GM19452 (cell line): Measurements from ENCODE around the gene ISCU.
A peak's percentile ranks its signal among the peaks of the same experiment; 100 is the strongest.
"Not testable (repeated sequence)": the region's sequence is repeated elsewhere in the genome, so short reads cannot be mapped to it uniquely, and the experiment has no call there.

Experiments
- ATAC-seq: cut with Tn5 transposase; IDR thresholded peaks from one replicate; pipeline ENCODE4 v1.9.1; 2021; ENCODE audit not compliant: unreplicated experiment

Gene ISCU

GRCh38 chr12:108542320-108542719, 20.1 kb upstream of the ISCU start:
- ATAC-seq: no peak

- ATAC-seq: no peak
These were observed 18.7 kb upstream of the ISCU start for GRCh38 chr12:108543652-108544051.

- ATAC-seq: no peak
These were observed 14.7 kb upstream of the ISCU start for GRCh38 chr12:108547686-108548085.

GRCh38 chr12:108548954-108549521, 13.4 kb upstream of the ISCU start:
- no peak for ATAC-seq

- ATAC-seq: no peak
These were observed 10.9 kb upstream of the ISCU start for GRCh38 chr12:108551535-108551934.

- ATAC-seq: no peak
These were observed 8.6 kb upstream of the ISCU start for GRCh38 chr12:108553799-108554198.

- not testable (repeated sequence) for ATAC-seq
These were observed 7.0 kb upstream of the ISCU start for GRCh38 chr12:108555383-108555782.

- no peak for ATAC-seq
These were observed 3.3 kb upstream of the ISCU start for GRCh38 chr12:108559007-108559655.

- no peak for ATAC-seq
These were observed 2.6 kb upstream of the ISCU start for GRCh38 chr12:108559748-108560147.

- ATAC-seq: no peak
These were observed 2.1 kb upstream of the ISCU start for GRCh38 chr12:108560321-108560721.

- peak; percentile 40 for ATAC-seq
These were observed 1.4 kb upstream of the ISCU start, which contains the start of gene SART3 for GRCh38 chr12:108560752-108561719. Gene SART3, minus strand, starts transcription at chr12:108561173. Its CDS starts 19 bp downstream, at chr12:108561154.

GRCh38 chr12:108561852-108562347, 496 bp upstream of the ISCU start:
- ATAC-seq: no peak

- ATAC-seq: no peak
These were observed 874 bp downstream of the ISCU start for GRCh38 chr12:108563136-108563803.

GRCh38 chr12:108563804-108564151, 1.4 kb downstream of the ISCU start:
- no peak for ATAC-seq

GRCh38 chr12:108564724-108565123, 2.3 kb downstream of the ISCU start:
- no peak for ATAC-seq

GRCh38 chr12:108565146-108565545, 2.8 kb downstream of the ISCU start:
- ATAC-seq: no peak

GRCh38 chr12:108565976-108566375, 3.6 kb downstream of the ISCU start:
- no peak for ATAC-seq

GRCh38 chr12:108566452-108566851, 4.1 kb downstream of the ISCU start:
- ATAC-seq: no peak

- no peak for ATAC-seq
These were observed 5.3 kb downstream of the ISCU start for GRCh38 chr12:108567406-108568337.
